ENCODE measurements around the gene DKK1.
"Not testable (repeated sequence)": the region's sequence is repeated elsewhere in the genome, so short reads cannot be mapped to it uniquely, and the experiment has no call there.

The DKK1 gene

GRCh38 chr10:52318822-52319464 is 4.9 kb downstream of the DKK1 start:
- no peak for DNase-seq

DNA sequence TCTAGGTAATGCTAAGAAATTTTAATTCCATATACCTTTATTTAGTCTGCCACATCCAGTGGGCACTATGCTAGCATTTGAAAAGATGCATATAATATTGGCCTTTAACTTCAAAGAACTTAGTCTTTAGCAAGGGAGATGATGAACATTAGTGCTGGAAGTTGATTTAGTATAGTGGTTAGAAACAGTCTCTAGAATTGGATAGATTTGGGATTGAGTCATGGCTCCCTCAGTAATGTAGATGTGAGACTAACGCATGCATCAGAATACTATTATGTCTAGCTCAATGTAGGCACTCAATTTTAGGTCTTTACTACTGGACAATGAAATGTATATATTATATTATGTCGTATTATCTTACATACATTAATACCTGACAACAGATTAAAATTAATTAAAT is 5.8 kb downstream of the DKK1 start:
- DNase-seq = no peak

DNA sequence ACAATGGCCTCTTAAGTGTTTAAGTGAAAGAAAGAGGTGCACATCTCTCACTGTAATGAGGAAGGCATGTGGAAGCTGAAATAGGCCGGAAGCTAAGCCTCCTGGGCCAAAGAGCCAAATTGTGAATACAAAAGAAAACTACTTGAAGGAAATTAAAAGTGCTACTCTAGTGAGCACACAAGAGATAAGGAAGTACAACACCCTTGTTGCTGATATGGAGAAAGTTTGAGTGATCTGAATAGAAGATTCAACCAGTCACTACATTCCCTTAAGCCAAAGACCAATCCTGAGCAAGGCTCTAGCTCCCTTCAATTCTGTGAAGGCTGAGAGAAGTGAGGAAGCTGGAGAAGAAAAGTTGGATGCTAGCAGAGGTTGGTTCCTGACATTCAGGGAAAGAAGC is 8.2 kb downstream of the DKK1 start:
- DNase-seq = no peak

GRCh38 chr10:52322936-52323335 is 8.9 kb downstream of the DKK1 start:
- no peak for DNase-seq

GRCh38 chr10:52326382-52326781 is 12.3 kb downstream of the DKK1 start:
- no peak for DNase-seq

- DNase-seq = no peak
Observed at GRCh38 chr10:52331638-52332364, 17.7 kb downstream of the DKK1 start.

DNA sequence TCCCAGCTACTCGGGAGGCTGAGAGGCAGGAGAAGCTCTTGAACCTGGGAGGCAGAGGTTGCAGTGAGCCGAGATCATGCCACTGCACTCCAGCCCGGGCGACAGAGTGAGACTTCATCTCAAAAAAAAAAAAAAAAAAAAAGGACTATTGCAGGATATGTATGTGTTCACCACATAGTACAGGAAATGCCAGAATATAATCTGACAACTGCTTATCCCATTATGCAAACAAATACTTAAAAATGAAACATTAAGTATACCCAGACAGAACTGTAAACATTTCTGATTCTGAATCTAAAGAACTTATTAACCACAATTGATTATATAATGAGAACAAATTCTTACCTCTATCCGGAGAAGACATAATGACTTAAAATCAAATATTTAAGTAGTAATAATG is 18.7 kb downstream of the DKK1 start:
- no peak for DNase-seq

DNA sequence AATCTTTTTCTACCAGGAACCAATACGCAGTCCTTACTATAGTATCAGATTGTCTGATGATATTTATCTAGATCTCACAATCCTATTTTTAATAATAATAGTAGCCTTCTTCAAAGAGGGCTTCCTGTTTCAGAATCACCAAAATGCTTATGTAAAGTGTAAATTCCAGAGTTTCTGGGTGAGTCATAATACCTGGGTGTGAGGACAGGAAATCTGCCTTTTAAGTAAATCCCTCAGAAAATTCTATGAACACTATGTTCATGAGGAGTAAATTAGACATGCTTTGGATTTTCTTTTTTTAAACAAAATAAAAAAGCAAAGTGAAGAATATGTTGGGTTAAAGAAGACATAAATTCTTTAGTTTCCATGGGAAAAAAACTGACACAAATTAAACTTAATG is 20.5 kb downstream of the DKK1 start:
- DNase-seq = no peak

DNA sequence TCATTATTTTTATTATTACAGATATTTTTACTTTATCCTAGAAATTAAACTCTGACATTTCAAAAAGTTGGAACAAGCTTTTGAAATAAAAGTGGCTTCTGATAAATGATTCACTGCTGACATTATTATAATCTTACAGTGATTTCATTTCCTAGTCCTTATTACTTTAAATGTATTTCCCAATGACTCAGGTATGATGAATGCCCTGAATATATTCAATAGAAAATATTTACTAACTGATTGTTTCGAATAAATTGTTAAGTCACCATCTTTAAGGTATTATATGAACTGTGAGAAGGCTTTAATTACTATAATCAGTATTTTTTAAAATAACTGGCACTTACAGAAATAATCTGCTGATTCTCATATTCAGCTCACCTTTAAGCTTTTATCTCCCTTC is 21.6 kb downstream of the DKK1 start:
- DNase-seq = no peak

GRCh38 chr10:52337225-52337624 is 23.1 kb downstream of the DKK1 start:
- no peak for DNase-seq

- DNase-seq = no peak
Observed at GRCh38 chr10:52343439-52343838, 29.4 kb downstream of the DKK1 start.

DNA sequence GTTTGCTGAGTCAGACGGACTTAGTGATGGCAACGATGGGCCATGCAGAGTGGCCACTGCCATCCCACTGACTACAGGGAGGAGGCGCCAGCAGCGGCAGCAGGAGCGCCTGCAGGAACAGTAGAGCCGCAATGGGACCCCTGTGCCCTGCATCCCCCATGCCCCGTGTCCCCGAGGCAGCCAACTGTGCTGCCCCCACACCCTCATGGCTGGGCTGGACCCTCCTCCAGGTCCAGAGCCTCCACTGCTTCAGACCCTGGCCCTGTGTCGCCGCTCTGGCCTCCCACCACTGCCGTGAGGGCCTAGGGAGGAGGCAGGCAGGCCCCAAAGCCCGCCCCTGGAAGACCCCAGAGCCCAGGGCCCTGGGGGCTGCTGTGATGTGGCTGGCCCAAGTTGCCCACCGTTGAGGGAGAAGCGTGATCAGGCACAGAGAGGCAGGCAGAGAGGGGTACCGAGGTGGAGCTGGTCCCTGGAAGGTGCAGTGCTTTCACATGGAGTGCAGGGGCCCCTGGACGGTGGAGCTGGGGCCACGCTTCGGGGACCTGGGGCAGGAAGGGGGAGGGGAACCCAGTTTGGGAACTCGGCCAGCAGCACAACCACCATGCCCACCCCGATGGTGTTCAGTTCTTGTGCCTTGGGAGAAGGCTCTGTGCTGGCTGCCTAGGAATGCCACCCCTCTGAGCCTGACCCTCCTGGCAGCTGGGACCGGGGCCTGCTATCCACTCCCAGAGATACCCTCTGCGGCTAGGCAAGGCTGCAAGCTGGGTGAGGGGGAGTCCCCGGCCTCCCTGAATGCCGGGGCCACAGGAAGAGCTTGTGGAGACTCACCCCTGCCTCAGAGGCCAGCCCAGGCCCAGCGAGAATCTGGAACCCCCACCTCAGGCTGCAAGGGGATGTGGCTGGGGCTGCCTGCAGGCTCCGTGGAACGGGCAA is 32.6 kb downstream of the DKK1 start:
- no peak for DNase-seq

DNA sequence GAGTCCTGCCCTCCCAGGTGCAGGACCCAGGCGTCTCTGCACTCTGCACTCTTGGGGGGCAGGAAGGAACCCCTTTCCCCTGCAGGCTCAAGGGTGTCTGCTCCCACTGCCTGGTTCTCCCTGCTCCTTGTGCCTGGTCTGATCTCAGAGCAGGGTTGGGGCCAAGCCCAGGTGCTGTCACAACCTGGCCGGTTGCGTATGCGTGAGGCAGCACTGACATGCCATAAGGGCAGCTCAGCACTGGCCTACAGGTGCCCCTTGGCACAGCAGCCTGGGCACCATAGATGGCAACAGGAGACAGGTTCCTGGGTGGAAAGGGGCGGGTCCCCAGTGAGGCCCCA is 33.2 kb downstream of the DKK1 start:
- DNase-seq = no peak

DNA sequence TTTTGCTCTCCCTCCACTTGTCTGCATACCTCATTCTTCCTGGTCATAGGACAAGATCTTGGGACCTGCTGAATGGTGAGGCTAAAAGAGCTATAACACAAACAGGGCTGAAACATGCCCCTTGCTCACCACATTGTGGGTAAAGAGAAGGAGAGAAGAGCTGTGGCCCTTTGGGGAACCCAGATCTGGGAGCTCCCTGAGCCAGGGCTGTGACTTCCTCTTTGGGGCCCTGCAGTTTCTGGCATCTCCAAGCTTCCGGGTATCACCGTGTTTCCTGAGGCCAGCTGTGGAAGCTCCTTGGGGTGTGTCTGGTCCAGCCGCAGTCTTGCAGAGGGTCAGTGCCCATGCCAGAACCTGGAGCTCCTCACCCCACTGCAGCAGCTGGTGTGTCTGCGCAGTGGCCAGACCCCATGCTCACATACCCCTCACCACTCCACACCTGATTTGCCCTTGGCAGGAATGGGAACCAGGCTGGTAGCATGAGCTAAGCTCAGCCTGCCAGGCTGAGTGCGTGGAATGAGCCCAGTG is 34.0 kb downstream of the DKK1 start:
- DNase-seq = no peak

- no peak for DNase-seq
Observed at GRCh38 chr10:52351914-52352330, 37.8 kb downstream of the DKK1 start.

- DNase-seq = no peak
Observed at GRCh38 chr10:52353205-52353604, 39.1 kb downstream of the DKK1 start.

- no peak for DNase-seq
Observed at GRCh38 chr10:52353960-52354394, 39.9 kb downstream of the DKK1 start.

- no peak for DNase-seq
Observed at GRCh38 chr10:52357971-52358370, 43.9 kb downstream of the DKK1 start.

DNA sequence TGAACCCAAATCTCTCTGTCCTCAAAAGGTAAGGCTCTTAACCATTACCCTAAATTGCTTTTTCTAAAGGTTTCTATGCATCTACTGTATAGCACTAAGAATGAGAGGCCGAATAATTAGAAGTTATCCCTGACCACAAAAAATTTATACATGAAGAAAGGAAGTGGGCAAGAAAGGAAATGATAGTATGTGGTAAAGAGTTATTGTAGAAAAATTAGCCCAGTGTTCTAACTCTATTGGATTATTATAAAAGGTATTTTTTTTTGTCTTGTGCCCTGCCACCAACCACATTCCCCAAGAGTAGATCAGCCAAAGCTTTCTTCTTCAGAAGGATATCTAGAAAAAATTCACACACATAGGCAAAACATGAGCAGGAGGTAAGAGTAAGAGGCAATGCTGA is 45.4 kb downstream of the DKK1 start:
- no peak for DNase-seq

- not testable (repeated sequence) for DNase-seq
Observed at GRCh38 chr10:52365547-52366432, 51.7 kb downstream of the DKK1 start.

All from SIG-M5 (cell line).